ENCODE data around the gene CCDC17. TPM values are rescaled to one million over a fixed set of nuclear protein-coding genes. Genes with fewer than 3 reads are reported as not detected.

Gene CCDC17
- polyA plus RNA-seq (2013, experiment 1 of 2) = 2.2 TPM
- polyA plus RNA-seq (2013, experiment 2 of 2) = 1.6 TPM

DNA sequence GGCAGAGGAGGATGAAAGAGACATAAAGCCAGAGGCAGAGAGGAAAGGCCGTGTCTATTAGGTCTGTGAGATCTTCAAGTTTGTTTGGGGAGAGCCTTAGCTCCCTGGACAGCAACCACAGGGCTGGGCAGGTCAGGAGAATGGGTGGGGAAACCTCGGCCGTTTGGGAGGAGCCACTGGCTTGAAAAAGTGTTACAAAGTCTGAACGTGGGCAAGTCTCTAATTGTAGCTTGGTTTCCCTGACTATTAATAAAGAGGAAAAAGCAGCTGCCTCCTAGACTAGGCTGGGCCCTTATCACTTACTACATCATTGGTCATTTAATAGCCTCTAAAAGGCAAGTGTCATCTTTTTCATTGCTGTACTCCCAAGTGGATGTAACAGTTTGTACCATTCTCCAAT lies at the start of gene CCDC17:
Gene CCDC17 (minus strand): TSS at position 83 of the 400 bp plus-strand sequence. CDS start 145 bp downstream, outside the sequence.
- Histone ChIP-seq H3K36me3 (ENCODE audit: control insufficient read depth, insufficient read depth, low read length) (peaks cover 56% of the 10 kb centered on the region), H3K4me3 (ENCODE audit: extremely low read depth, insufficient read depth, low read length, poor library complexity, severe bottlenecking) (no peak within 1 kb of the TSS), H3K4me1 (ENCODE audit: control insufficient read depth, insufficient read depth, low read length, poor library complexity, severe bottlenecking) (no peaks in the 10 kb centered on the region), H3K27ac (ENCODE audit: low read depth, low read length, severe bottlenecking) (no peak within 1 kb of the TSS), H3K9me3 (ENCODE audit: control insufficient read depth, low read length) (no peaks in the 10 kb centered on the region)
- WGBS, 2 experiments (ENCODE audit: insufficient coverage in 2 of 2) = 74 to 81% methylated on average over 4 of the region's 4 CpGs

DNA sequence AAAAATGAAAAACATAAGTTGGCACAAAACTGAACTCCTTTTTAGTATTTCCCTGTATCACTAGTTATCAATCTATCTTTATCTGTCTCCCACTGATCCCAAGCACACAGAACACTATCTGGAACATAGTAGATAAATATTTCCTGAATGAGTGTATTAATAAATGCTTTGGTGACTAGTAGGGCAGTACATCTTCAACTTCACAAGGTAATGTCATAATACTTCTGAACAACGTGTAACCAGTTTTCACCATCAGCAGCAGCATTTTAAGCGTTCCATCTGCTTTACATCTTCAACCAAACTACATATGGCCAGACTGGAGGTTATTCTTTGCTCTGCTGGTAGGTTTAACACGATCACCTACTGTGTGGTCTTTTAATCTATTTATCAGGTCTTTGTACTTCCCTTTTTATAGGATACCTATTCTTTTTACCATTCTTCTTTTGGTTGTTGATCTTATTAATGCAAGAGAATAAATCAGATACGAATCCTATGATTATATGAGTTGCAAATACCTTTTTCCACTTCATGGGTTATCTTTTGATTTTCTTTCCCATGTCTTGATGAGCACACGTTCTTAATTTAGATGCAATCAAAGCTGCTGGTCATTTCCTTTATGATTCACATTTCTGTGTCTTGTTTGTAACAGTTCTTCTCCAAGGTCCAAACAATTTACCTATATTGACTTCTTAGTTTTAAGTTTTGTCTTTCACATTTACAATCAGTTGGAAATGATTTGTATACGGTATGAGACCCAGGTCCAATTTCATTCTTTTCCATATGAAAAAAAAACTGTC lies 46.2 kb upstream of the CCDC17 start:
- Histone ChIP-seq H3K4me1 (ENCODE audit: control insufficient read depth, insufficient read depth, low read length, poor library complexity, severe bottlenecking) (peaks cover 4% of the 10 kb centered on the region), H3K4me3 (ENCODE audit: extremely low read depth, insufficient read depth, low read length, poor library complexity, severe bottlenecking) (no peak overlapping the region), H3K36me3 (ENCODE audit: control insufficient read depth, insufficient read depth, low read length) (peaks cover 59% of the 10 kb centered on the region), H3K9me3 (ENCODE audit: control insufficient read depth, low read length) (no peaks in the 10 kb centered on the region), H3K27ac (ENCODE audit: low read depth, low read length, severe bottlenecking) (no peak overlapping the region)
- 88 to 100% methylated on average over 3 of the region's 6 CpGs for WGBS, 2 experiments (ENCODE audit: insufficient coverage in 2 of 2)

DNA sequence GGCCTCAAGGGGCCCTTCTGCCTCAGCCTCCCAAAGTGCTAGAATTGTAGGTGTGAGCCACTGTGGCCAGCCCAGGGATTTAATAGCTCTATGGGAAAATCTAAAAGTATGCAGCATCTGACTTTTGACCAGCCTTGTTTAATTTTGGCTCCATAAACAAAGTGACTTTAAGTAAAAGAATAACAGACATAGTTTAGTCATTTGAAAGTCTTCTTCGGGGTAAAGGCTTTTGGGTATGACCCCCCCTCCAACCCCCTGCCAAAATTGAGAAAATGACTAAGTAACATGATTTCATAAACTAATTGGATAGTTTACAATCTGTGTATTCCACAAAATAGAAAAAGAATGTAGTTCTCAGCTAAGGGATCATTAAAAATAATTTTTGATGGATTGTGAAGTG lies 45.5 kb upstream of the CCDC17 start:
- no peak overlapping the region for H3K4me3 ChIP-seq (ENCODE audit: extremely low read depth, insufficient read depth, low read length, poor library complexity, severe bottlenecking)
- H3K9me3 ChIP-seq (ENCODE audit: control insufficient read depth, low read length) = no peaks in the 10 kb centered on the region
- peaks cover 2% of the 10 kb centered on the region for H3K4me1 ChIP-seq (ENCODE audit: control insufficient read depth, insufficient read depth, low read length, poor library complexity, severe bottlenecking)
- WGBS, 2 experiments (ENCODE audit: insufficient coverage in 2 of 2) = no CpG with 5 or more reads among the region's 1 CpG
- H3K36me3 ChIP-seq (ENCODE audit: control insufficient read depth, insufficient read depth, low read length) = peaks cover 60% of the 10 kb centered on the region
- H3K27ac ChIP-seq (ENCODE audit: low read depth, low read length, severe bottlenecking) = no peak overlapping the region

DNA sequence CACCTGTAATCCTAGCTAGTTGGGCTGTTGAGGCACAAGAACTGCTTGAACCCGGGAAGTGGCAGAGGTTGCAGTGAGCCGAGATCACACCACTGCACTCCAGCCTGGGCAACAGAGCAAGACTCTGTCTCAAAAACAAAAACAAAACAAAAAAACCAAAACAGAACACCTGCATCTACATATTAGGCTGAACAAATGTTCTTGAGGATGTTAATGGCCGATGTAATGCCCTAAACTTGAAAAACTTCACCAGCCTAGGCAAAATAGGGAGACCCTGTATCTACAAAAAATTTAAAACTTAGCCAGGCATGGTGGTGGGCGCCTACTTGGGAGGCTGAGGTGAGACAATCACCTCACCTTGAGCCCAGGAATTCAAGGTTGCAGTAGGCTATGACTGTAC lies 44.7 kb upstream of the CCDC17 start:
- Histone ChIP-seq H3K9me3 (ENCODE audit: control insufficient read depth, low read length) (no peaks in the 10 kb centered on the region), H3K27ac (ENCODE audit: low read depth, low read length, severe bottlenecking) (no peak overlapping the region), H3K4me3 (ENCODE audit: extremely low read depth, insufficient read depth, low read length, poor library complexity, severe bottlenecking) (no peak overlapping the region), H3K36me3 (ENCODE audit: control insufficient read depth, insufficient read depth, low read length) (peaks cover 53% of the 10 kb centered on the region), H3K4me1 (ENCODE audit: control insufficient read depth, insufficient read depth, low read length, poor library complexity, severe bottlenecking) (no peaks in the 10 kb centered on the region)
- WGBS, 2 experiments (ENCODE audit: insufficient coverage in 2 of 2) = 100% methylated on average over 2 of the region's 4 CpGs

DNA sequence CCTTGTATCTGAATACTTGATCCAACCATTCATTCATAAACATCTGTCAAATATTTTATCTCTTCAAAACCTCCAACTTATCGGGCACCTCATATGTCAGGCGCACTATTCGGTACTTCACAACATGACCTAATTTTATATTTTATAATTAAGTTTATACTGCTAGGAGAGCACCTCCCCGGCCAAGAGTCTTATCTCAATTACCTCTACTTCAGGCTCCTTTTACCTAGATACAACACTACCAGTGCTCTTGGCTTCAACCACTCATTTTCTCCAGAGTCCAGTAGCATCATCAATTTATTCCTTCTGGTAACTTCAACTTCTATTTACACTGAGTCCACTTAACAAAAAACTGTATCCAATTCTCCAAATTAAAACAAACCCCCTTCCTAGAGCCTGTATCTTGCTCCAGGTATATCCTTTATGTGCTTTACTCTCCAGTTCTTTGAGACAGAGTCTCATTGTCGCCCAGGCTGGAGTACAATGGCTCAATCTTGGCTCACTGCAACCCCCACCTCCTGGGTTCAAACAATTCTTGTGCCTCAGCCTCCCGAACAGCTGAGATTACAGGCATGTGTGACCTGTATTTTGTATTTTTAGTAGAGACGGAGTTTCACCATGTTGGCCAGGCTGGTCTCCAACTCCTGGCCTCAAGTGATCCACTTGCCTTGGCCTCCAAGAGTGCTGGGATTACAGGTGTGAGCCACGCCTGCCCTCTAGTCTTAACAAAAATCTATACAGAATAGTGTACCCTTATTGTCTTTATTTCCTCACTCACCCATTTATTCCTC lies 43.7 kb upstream of the CCDC17 start:
- no peaks in the 10 kb centered on the region for H3K4me1 ChIP-seq (ENCODE audit: control insufficient read depth, insufficient read depth, low read length, poor library complexity, severe bottlenecking)
- peaks cover 45% of the 10 kb centered on the region for H3K36me3 ChIP-seq (ENCODE audit: control insufficient read depth, insufficient read depth, low read length)
- no peak overlapping the region for H3K27ac ChIP-seq (ENCODE audit: low read depth, low read length, severe bottlenecking)
- WGBS, 2 experiments (ENCODE audit: insufficient coverage in 2 of 2) = 84 to 93% methylated on average over 4 of the region's 8 CpGs
- H3K4me3 ChIP-seq (ENCODE audit: extremely low read depth, insufficient read depth, low read length, poor library complexity, severe bottlenecking) = no peak overlapping the region
- no peaks in the 10 kb centered on the region for H3K9me3 ChIP-seq (ENCODE audit: control insufficient read depth, low read length)

DNA sequence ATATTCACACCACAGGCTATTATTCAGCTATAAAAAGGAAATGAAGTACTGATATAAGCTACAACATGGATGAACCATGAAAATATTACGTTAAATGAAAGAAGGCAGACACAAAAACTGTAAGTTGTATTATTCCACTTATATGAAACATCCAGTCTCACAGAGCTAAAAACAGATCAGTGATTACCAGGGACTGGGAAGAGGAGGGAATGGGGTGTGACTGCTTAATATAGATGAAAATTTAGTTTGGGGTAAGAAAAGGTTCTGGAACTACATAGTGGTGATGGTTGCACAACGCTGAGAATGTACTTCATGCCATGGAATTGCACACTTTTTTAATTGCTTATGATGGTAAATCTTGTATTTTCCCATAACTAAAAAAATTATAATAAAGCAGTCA lies 43.0 kb upstream of the CCDC17 start:
- peaks cover 39% of the 10 kb centered on the region for H3K36me3 ChIP-seq (ENCODE audit: control insufficient read depth, insufficient read depth, low read length)
- H3K4me1 ChIP-seq (ENCODE audit: control insufficient read depth, insufficient read depth, low read length, poor library complexity, severe bottlenecking) = no peaks in the 10 kb centered on the region
- no peak overlapping the region for H3K4me3 ChIP-seq (ENCODE audit: extremely low read depth, insufficient read depth, low read length, poor library complexity, severe bottlenecking)
- no peak overlapping the region for H3K27ac ChIP-seq (ENCODE audit: low read depth, low read length, severe bottlenecking)
- WGBS, 2 experiments (ENCODE audit: insufficient coverage in 2 of 2) = 80% methylated on average over 1 of the region's 2 CpGs; no CpG with 5 or more reads in 1 of the 2 experiments
- H3K9me3 ChIP-seq (ENCODE audit: control insufficient read depth, low read length) = no peaks in the 10 kb centered on the region

DNA sequence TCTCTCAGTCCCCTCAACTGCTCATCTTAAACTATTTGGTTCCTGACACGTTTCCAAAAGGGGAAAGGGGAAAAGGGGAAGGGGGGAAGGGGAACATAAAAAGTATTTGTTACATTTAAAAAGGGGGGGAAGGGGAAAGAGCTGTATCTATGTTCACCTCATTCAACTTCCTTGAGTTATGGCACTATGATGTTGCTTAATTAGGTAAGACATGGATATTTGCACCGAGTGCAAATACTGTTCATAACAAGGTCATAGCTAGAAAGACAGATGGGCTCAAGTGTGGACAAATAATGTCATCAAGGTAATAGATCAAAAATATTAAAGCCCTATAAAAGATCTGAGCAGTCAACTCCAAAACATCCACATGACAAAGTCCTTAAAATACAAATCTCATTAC lies 36.5 kb upstream of the CCDC17 start:
- no peaks in the 10 kb centered on the region for H3K9me3 ChIP-seq (ENCODE audit: control insufficient read depth, low read length)
- H3K4me3 ChIP-seq (ENCODE audit: extremely low read depth, insufficient read depth, low read length, poor library complexity, severe bottlenecking) = no peak overlapping the region
- H3K36me3 ChIP-seq (ENCODE audit: control insufficient read depth, insufficient read depth, low read length) = peaks cover 71% of the 10 kb centered on the region
- H3K4me1 ChIP-seq (ENCODE audit: control insufficient read depth, insufficient read depth, low read length, poor library complexity, severe bottlenecking) = no peaks in the 10 kb centered on the region
- no CpG with 5 or more reads among the region's 2 CpGs for WGBS, 2 experiments (ENCODE audit: insufficient coverage in 2 of 2)
- H3K27ac ChIP-seq (ENCODE audit: low read depth, low read length, severe bottlenecking) = no peak overlapping the region

DNA sequence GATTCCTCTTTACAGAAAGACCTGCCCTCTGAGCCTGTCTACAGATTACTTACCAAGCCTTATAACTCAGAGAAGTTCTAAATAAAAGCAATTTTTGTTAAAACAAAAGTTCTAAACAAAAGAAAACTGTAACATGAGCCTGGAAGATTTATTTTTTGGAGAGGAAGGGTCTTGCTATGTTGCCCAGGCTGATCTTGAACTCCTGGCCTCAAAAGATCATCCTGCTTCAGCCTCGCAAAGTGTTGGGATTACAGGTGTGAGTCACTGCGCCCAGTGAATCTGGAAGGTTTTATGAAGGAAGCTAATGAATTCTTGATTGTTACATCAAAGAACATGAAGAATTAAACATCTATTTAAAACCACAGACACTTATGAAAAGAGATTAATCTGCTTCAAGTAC lies 35.4 kb upstream of the CCDC17 start:
- Histone ChIP-seq H3K9me3 (ENCODE audit: control insufficient read depth, low read length) (no peaks in the 10 kb centered on the region), H3K27ac (ENCODE audit: low read depth, low read length, severe bottlenecking) (no peak overlapping the region), H3K4me1 (ENCODE audit: control insufficient read depth, insufficient read depth, low read length, poor library complexity, severe bottlenecking) (no peaks in the 10 kb centered on the region), H3K36me3 (ENCODE audit: control insufficient read depth, insufficient read depth, low read length) (peaks cover 75% of the 10 kb centered on the region), H3K4me3 (ENCODE audit: extremely low read depth, insufficient read depth, low read length, poor library complexity, severe bottlenecking) (no peak overlapping the region)
- WGBS, 2 experiments (ENCODE audit: insufficient coverage in 2 of 2) = 89% methylated on average over 1 of the region's 2 CpGs; no CpG with 5 or more reads in 1 of the 2 experiments

DNA sequence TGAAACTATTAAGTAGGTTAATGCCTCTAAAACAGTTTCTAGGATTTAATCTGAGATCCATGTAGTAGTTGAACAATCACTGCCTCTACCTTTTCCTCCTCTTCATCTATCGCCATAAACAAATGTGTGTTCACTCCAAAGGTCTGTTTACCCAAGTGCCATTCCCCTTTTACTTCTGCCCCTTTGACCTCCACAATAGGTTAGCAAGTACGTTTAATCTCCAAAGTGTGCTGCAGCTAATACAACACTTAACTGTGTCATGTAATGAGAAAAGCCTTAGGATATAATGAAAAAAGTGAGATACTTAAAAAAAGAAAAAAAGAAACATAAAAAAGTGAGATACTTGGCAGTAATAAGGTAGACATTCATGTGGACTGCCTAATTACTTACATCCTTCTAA lies 34.3 kb upstream of the CCDC17 start:
- no peak overlapping the region for H3K27ac ChIP-seq (ENCODE audit: low read depth, low read length, severe bottlenecking)
- H3K36me3 ChIP-seq (ENCODE audit: control insufficient read depth, insufficient read depth, low read length) = peaks cover 84% of the 10 kb centered on the region
- WGBS, 2 experiments (ENCODE audit: insufficient coverage in 2 of 2) = 100% methylated on average over 1 of the region's 2 CpGs

DNA sequence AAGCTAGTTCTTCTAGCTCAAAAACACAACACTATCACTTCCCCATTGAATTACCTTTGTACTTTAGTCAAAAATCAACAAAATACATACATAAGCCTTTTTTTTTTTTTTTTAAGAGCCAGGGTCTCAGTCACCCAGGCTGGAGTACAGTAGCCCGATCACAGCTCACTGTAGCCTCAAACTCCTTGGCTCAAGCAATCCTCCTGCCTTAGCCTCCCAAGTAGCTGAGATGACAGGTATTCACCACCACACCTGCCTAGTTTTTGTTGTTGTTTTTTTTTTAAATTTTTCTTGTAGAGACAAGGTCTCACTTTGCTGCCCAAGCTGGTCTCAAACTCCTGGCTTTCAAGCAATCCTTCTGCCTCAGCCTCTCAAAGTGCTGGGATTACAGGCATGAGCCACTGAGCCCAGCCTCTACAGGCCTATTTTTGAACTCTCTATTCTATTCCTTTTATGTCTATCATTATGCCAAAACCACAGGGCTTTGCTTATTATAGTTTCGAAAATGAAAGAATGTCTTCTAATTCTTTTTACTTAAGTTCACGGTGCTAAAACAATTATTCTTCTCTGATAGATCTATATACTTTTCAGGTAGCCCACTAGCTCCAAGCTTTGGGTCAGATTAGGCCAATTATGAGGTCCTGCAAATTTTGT lies 32.8 kb upstream of the CCDC17 start:
- Histone ChIP-seq H3K9me3 (ENCODE audit: control insufficient read depth, low read length) (no peaks in the 10 kb centered on the region), H3K4me1 (ENCODE audit: control insufficient read depth, insufficient read depth, low read length, poor library complexity, severe bottlenecking) (no peaks in the 10 kb centered on the region), H3K4me3 (ENCODE audit: extremely low read depth, insufficient read depth, low read length, poor library complexity, severe bottlenecking) (no peak overlapping the region), H3K36me3 (ENCODE audit: control insufficient read depth, insufficient read depth, low read length) (peaks cover 97% of the 10 kb centered on the region), H3K27ac (ENCODE audit: low read depth, low read length, severe bottlenecking) (no peak overlapping the region)
- 100% methylated on average over 1 of the region's 3 CpGs; no CpG with 5 or more reads in 1 of the 2 experiments for WGBS, 2 experiments (ENCODE audit: insufficient coverage in 2 of 2)

More for the DNA sequence above, 34.3 kb upstream of the CCDC17 start:
- Histone ChIP-seq H3K4me3 (ENCODE audit: extremely low read depth, insufficient read depth, low read length, poor library complexity, severe bottlenecking) (no peak overlapping the region), H3K4me1 (ENCODE audit: control insufficient read depth, insufficient read depth, low read length, poor library complexity, severe bottlenecking) (no peaks in the 10 kb centered on the region), H3K9me3 (ENCODE audit: control insufficient read depth, low read length) (no peaks in the 10 kb centered on the region)
